SK-N-MC (cell line): ENCODE measurements around the gene KMT2A.
"Not testable (repeated sequence)": the region's sequence is repeated elsewhere in the genome, so short reads cannot be mapped to it uniquely, and the experiment has no call there.

Source experiments
- DNase-seq: peaks from one replicate; pipeline ENCODE4 v3.0.0-alpha.2; 2011; ENCODE audit warnings: low read depth, low spot score
- H3K27ac ChIP-seq: fragments of 200-600 bp; sonication (generic); 2 replicates; pipeline ENCODE4 v1.5.1; 2016; ENCODE audit warnings: mixed run types
- H3K36me3 ChIP-seq: fragments of 200-600 bp; sonication (generic); 2 replicates; pipeline ENCODE4 v1.6.1; 2017; ENCODE audit warnings: antibody characterized with exemption, low read length, mixed read lengths; ENCODE audit not compliant: insufficient read depth
- H3K4me3 ChIP-seq: fragments of 200-600 bp; sonication (generic); 2 replicates; pipeline ENCODE4 v1.5.1; 2016
- H3K9ac ChIP-seq: fragments of 200-600 bp; sonication (generic); 2 replicates; pipeline ENCODE4 v1.8.0; 2017; ENCODE audit warnings: mixed run types, mixed read lengths; ENCODE audit not compliant: insufficient read length
- H3K9me3 ChIP-seq: fragments of 200-600 bp; sonication (generic); 2 replicates; pipeline ENCODE4 v1.6.1; 2017; ENCODE audit warnings: low read depth, mild to moderate bottlenecking, antibody characterized with exemption, low read length, moderate library complexity, mixed read lengths
- EZH2 ChIP-seq: fragments of 200-600 bp; sonication (generic); IDR thresholded peaks from one replicate; pipeline ENCODE4 v1.6.1; 2017; ENCODE audit warnings: antibody characterized with exemption
- FOXP2 ChIP-seq: optimal IDR thresholded peaks from 2 replicates; pipeline ENCODE3; 2011; ENCODE audit warnings: mild to moderate bottlenecking, moderate library complexity; ENCODE audit not compliant: insufficient read depth; ENCODE audit errors: extremely low read length, control extremely low read depth
- POLR2AphosphoS5 ChIP-seq: IDR thresholded peaks from 2 replicates; pipeline ENCODE4 v1.6.1; 2012; ENCODE audit warnings: mild to moderate bottlenecking, low read depth, low read length, borderline replicate concordance

KMT2A gene

DNA sequence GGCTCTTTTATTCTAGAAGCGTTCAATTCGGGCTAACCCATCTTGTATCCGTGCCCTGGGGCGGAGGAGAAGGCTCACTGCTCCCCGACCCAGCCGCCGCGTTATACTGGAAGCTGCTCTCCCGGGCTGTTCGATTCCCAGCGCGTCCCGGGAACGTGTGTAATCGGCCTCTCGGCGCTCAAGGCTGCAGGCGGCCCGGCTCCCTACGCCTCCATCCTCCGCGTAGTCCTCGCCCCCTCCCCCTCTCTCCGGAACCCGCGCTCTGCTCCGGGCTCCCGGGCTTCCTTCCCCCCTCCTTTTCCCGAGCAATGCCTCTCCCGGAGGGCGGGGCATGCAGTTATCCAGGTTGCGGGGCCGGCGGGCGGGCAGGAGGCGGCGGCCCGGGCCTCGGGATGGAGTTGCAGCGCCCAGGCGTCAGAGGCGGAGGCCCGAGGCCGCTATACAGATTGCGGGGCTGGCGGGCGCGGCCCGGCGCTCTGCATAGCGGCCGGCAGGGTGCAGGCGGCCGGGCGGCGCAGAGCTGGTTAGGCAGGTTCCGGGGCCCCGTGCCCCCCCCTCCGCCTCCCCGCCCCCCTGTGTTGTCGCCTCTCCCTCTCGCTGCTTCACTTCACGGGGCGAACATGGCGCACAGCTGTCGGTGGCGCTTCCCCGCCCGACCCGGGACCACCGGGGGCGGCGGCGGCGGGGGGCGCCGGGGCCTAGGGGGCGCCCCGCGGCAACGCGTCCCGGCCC lies at the start of gene KMT2A:
Gene KMT2A (plus strand): TSS at position 600 of the 732 bp plus-strand sequence. CDS start 21 bp downstream, at position 621.
- no peak; the same call in 1 of the 2 replicates for TF ChIP-seq POLR2AphosphoS5
- TF ChIP-seq EZH2, result no peak
- no peak for TF ChIP-seq FOXP2
- H3K36me3 ChIP-seq, result peaks cover 24% of the 10 kb centered on the region
- no peaks in the 10 kb centered on the region for H3K9me3 ChIP-seq
- H3K4me3 ChIP-seq, result peak within 1 kb of the TSS; percentile 97
- H3K9ac ChIP-seq, result peak within 1 kb of the TSS; percentile 89
- peak; percentile 73 for DNase-seq
- H3K27ac ChIP-seq, result peak within 1 kb of the TSS; percentile 97

DNA sequence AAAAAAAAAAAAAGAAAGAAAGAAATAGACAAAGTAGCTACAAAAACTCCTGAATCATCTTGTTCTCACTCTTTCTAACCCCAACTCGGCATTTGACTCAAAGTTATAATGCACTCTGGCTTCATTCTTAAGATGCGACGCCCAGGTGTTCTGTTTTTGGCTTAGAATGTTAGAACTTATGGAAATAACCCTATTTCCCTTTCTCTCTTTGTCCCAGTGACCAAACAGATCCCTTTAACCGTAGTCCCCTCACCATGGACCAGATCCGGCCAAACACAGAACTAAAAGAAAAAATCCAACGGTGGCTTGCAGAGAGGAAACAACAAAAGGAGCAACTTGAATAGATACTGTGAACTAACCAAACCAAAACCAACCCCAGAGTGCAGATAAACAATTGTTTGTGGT lies 40.2 kb upstream of the KMT2A start:
- Histone ChIP-seq H3K9me3 (no peaks in the 10 kb centered on the region), H3K27ac (no peak overlapping the region), H3K36me3 (peaks cover 40% of the 10 kb centered on the region), H3K9ac (no peak overlapping the region), H3K4me3 (no peak overlapping the region)
- TF ChIP-seq FOXP2 (no peak), POLR2AphosphoS5 (no peak), EZH2 (no peak)
- no peak for DNase-seq

DNA sequence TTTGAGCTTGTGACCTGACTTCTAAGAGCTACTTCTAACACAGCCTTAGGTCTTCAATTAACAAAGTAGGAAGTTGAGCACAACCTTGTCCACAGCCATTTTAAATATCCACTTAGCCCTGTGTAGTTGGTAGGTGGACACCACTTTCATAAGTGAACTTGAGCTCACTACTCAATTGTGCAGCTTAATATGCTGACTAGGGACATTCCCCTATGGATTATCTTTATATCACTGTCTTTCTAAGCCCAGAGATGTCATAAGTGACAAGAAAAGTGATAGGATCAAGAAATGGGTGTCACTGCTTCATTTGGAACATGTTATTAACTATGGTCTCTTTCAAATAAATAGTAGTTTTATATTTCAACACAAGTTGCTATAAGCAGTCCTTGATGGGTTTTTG lies 38.8 kb upstream of the KMT2A start:
- H3K9ac ChIP-seq, result no peak overlapping the region
- peaks cover 34% of the 10 kb centered on the region for H3K36me3 ChIP-seq
- peak overlapping the region; percentile 33; the same call in 1 of the 2 replicates for H3K27ac ChIP-seq

DNA sequence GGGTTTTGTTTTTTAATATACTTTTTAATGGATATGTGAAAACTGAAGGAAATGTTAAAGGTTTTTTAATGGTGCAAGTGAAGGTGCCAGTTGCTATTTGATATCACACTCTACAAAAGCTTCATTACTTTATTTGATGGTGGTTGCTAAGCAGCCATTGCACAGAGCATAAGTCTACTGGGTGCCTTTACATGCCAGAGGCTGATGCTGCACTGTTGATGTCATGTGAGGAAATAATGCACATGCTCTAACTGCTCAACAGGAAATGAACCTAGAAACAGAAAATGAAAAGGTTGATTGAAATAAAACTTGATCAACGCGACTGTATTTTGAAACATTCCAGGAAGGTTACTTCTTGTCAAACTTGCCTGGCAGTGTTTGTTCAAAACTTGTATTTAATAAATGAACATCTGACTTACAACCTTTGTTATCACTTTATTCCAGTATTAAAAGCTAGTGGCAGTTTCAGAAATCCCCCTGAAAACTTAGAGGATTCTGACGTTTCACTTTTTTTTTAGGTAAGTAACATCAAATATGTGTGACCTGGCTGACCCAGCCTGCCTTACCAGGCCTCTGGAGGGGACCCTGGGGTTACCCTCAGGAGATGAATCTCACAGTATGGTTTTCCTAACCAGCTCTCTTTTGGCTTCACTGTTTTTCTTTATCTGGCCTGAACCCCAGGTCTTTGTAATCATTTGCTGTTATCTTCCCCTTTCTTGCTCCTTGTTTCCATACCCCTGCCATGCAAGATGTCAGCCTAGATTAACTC lies 37.3 kb upstream of the KMT2A start:
- H3K9ac ChIP-seq, result no peak overlapping the region
- H3K36me3 ChIP-seq, result peaks cover 22% of the 10 kb centered on the region
- no peaks in the 10 kb centered on the region for H3K9me3 ChIP-seq
- TF ChIP-seq EZH2 (no peak), FOXP2 (no peak), POLR2AphosphoS5 (no peak)
- DNase-seq, result no peak
- no peak overlapping the region for H3K27ac ChIP-seq
- H3K4me3 ChIP-seq, result no peak overlapping the region

More for the DNA sequence above, 38.8 kb upstream of the KMT2A start:
- no peak overlapping the region for H3K4me3 ChIP-seq
- no peak for TF ChIP-seq EZH2
- TF ChIP-seq FOXP2, result no peak
- TF ChIP-seq POLR2AphosphoS5, result no peak
- no peaks in the 10 kb centered on the region for H3K9me3 ChIP-seq
- no peak for DNase-seq

DNA sequence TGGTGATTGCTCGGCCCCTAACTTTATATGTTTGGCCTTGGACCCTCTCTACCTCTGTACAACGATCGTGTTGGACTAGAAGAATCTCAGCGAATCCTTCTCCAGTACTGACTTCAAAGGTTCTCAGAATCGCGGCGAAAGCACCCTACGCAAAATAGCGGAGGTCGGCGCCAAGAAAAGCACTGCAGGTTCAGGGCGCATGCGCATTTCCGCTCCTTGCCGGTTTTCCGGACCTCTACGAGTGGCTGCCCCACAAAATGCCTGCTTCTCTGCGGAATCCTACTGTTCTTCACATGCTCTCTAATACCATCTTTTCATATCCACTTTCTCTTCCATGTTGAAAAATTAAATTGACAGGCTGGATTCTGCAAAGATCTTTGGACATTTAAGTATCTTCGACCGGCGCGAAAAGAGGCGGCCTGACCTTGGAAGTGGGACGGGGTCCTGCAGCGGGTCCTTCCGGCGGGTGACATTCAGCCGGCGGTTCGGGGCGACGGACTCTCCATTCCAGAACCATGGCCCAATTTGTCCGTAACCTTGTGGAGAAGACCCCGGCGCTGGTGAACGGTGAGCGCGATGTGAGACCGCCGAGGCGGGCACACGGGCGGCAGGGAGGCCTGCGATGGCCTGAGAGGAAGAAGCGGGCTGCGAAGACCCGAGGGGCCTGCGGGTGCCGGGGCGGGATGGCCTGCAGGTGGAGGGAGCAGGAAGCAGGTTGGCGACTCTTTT lies 35.0 kb upstream of the KMT2A start, which contains the start of gene ATP5MG:
Gene ATP5MG (plus strand): TSS at position 456 of the 729 bp plus-strand sequence. CDS start 60 bp downstream, at position 516.
- peak; percentile 92 for TF ChIP-seq POLR2AphosphoS5
- peak; percentile 27 for TF ChIP-seq FOXP2
- TF ChIP-seq EZH2, result no peak
- Histone ChIP-seq H3K4me3 (peak within 1 kb of the TSS; percentile 83), H3K36me3 (peaks cover 27% of the 10 kb centered on the region), H3K9ac (peak within 1 kb of the TSS; percentile 97), H3K9me3 (no peaks in the 10 kb centered on the region), H3K27ac (peak within 1 kb of the TSS; percentile 98)
- DNase-seq, result peak; percentile 82

DNA sequence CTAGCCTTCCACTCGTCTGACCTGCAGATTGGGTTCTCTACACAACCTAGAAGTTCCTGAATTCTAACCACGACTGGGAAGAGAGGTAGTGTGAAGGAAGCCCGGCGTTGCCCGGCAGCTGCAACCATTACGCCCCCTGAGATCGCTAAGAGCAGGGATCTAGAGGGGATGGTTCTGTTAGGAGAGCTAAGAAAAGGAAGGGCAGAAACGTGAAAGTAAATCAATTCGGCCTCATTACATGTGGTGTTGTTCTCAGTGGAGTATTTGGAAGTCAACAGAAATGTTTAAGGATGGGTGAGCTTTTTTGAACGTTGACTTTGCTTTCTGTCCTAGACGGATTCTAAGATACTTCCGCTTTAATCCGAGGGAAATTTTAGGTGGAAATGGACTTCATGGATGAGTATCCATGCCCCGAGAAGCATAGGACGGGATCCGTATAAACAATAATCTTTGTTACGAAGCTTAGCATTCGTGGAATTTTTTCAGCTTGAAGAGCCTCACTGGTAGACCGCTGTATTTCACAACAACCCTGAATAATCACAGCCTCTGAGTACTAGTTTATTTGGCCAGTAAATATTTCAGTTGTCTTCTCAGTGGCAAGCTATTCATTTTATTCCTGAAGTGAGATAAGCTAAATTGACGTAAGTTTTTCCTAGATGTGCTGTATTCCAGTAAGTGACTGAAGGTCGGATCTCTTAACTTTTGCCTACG lies 34.3 kb upstream of the KMT2A start:
- peak overlapping the region; percentile 97 for H3K9ac ChIP-seq
- peak overlapping the region; percentile 83 for H3K4me3 ChIP-seq
- no peaks in the 10 kb centered on the region for H3K9me3 ChIP-seq
- H3K36me3 ChIP-seq, result peaks cover 28% of the 10 kb centered on the region
- TF ChIP-seq FOXP2 (no peak), POLR2AphosphoS5 (no peak), EZH2 (no peak)
- no peak for DNase-seq
- peak overlapping the region; percentile 98 for H3K27ac ChIP-seq

DNA sequence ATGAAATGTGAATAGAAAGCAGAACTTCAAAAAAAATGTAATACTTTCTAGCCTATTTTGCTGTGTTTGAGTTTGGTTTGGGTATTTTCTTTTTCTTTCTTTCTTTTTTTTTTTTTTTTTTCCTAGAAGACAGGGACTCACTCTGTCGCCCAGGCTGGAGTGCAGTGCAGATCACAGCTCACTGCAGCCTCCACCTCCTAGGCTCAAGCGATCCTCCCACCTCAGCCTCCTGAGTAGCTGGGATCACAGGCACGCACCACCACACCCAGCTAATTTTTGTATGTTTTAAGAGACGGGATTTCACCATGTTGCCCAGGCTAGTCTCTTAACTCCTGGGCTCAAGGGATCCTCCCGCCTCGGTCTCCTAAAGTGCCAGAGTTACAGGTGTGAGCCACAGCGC lies 33.7 kb upstream of the KMT2A start:
- not testable (repeated sequence) for H3K9me3 ChIP-seq, H3K27ac ChIP-seq

DNA sequence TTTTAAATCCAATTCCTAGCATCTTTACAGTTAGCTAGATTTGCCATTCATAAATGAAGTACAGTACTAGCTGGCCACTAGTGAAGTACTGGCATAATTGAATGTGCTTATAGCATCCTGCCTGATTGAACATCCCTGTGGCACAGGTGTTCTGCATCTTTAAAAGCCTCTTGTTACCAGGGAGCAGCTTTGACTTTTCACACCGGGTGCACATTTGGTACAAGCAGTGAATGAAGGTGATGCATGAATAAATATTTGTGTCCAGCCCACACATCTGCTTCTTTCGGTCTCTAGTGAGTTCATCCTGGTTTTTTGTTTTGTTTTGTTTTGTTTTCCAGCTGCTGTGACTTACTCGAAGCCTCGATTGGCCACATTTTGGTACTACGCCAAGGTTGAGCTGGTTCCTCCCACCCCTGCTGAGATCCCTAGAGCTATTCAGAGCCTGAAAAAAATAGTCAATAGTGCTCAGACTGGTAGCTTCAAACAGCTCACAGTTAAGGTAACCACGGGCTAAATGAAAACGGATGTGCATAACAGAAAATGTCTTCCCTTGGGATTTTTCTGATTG lies 29.6 kb upstream of the KMT2A start:
- TF ChIP-seq FOXP2 (no peak), POLR2AphosphoS5 (no peak), EZH2 (no peak)
- no peak for DNase-seq
- peaks cover 60% of the 10 kb centered on the region for H3K36me3 ChIP-seq

More for the DNA sequence above, 33.7 kb upstream of the KMT2A start:
- Histone ChIP-seq H3K4me3 (peak overlapping the region; percentile 83), H3K9ac (peak overlapping the region; percentile 97), H3K36me3 (peaks cover 32% of the 10 kb centered on the region)
- DNase-seq, result not testable (repeated sequence)

More for the DNA sequence above, 29.6 kb upstream of the KMT2A start:
- H3K9ac ChIP-seq, result no peak overlapping the region
- no peak overlapping the region for H3K27ac ChIP-seq
- H3K9me3 ChIP-seq, result no peaks in the 10 kb centered on the region
- H3K4me3 ChIP-seq, result no peak overlapping the region
